GM18502 (cell line): ENCODE results near the gene ASB18.

Experiments
- ATAC-seq: cut with Tn5 transposase; IDR thresholded peaks from one replicate; pipeline ENCODE4 v1.9.1; 2021; ENCODE audit warnings: mild to moderate bottlenecking; ENCODE audit not compliant: unreplicated experiment, poor library complexity

ASB18 gene

DNA sequence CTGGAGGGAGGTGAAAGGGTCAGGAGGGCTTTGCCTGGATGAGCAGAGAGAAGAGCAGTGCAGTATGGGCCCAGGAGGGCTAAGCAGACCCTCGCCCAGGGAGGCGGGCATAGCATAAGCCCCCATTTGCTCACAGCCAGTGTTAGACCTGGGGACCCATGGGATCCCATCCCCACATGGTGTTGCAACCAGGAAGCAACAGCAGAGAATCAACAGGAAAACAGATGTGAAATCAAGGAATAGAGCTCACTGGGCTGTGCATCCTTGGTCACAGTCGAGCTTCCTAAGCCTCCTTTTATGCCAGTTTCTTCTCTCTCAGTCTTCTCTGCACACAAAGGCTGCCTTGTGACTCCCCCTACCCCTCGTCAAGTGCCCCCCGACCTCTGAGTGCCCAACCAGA, 19.9 kb downstream of the ASB18 start:
- ATAC-seq, result no peak

DNA sequence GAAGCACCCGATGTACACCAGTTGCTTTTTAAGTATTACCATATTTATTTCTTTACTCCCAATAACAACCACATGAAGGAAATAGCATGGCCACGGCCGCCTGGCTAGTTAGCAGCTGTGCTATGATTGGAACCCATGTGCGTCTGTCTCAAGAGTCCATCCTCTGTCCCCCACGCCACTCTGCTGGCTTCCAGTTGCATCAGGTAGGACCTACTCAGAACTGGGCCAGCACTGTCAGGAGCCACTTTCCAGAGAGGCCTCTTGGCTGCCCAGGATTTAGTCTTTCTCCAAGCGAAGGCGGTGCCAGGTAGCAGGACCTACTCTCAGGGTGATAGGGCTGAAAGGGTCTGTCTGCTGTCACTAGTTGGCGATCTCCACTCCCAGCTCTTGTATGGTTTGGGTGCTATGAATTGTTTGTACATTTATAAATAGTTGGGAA, 22.1 kb downstream of the ASB18 start:
- ATAC-seq, result no peak

DNA sequence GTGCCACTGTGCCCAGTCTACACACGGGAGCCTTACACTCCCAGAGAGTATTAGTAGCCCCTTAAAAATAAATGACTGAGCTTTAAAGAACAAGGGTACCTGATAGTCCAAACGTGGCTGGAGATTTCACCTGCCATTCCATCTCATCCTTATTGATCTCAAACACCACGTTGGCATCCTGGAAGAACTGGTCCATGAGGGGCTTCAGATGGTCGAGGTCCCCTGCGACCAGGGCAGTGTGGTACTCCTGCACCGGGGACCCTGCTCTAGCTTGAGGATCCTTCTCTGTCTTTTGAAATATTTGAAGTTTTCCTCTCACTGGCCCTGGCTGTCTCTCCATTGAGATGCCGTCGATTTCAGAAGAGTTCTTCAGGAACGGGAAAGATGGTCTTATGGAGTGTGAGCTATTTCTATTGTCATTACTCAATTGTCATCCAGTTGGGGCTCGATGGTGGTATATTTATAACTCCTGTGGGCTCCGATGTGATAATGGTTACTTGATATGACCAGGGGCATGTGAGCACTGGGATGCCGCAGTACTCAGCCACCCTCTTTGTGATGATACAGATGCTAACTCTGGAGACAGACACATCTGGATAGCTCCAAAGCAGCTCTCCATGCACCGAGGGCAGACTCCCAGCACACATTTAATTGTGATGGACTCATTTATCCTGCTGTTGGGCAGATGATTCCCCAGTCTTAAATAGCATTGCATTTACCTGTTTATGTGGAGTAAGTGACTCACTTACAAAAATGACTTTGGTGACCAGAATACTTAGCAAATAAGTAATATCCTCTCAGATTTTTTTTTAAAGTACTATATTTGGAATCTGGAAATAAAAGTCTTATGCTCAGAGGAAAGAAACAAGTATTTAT, 22.8 kb downstream of the ASB18 start:
- no peak for ATAC-seq

DNA sequence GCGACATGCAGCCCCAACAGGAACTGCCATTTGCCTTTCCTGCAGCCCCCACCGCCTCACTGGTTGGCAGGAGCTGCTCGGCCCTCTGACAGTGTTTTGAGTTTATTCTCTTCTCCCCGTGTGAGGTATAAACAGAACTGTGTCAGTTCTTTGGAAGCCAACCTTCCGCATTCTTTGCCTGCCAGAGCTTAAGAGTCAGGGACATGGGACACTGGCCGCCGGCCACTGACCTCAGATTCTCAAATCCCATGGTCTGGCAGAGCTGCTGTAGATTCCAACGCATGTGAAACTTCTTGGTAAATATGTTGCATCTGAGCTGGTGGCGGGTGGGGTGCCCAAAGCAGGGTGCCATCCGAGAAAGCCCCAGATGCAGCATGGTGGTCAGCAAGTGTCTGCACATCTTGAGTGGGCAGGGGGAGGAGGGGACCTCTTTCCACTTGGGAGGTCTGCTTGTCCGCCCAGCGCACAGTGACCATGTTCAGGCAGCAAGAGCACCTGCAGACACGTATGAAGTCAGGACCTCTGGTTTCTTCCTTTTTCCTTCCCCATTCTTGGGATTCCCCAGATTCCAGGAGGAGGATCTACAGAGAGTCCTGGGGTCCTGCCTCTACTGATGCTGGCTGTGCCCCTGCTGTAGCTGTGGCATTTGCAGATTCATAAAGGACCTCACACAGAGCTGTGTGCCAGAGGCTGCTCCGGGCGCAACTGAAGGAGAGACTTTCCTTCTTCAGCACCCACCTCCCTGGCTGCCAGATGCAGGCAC, 23.8 kb downstream of the ASB18 start:
- no peak for ATAC-seq

DNA sequence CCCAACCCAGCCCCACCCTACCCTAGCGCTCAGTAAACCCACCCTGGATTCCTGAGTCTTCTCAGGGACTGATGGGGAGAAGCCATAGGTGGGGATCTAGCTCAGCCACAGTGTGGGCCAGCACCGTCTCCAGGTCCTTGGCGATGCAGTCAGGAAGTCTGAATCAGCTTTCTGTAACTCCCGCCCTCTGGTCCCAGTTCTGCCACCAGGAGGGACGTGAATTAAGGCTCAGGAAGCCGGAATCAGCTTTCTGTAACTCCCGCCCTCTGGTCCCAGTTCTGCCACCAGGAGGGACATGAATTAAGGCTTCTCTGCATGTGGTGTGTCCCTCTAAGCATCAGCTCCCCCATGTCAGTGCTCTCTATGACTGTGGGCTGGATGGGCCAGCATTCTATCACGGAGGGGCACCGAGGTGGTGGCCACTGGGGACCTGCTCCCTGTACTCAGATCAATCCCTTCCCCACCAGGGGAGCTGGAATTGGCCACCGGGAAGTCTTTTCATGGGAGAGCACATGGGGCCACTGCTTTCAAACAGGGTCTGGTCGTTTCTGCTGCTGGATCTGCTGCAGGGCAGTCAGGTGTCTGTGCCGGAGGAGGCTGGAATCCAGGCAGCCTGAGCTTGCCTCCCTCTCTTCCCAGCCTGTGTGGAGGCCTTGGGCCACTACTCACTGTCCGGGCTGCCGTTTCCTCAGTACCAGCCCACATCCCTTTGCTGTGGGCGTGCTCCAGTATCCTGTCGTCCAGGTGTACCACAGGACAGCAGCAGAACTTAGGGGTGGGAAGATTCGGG, 24.7 kb downstream of the ASB18 start:
- ATAC-seq, result no peak

DNA sequence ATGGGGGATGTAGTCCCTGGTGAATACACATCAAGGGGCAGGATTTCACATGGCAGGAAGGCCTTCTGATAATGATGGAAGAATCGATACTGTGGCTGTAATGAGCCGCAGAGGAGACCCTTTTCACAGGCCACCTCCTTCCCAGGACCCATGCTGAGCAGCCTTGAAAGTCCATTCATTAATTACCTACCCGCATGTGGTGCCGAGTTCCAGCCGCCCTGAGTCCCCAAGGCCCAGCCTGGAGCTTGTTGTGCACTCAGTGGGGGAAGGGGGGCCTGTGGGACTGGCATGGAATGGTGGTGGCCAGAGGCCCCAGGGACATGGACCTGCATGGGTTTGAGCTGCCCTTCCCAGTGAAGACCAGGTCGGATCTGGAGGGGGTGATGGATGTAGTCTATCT, 25.5 kb downstream of the ASB18 start:
- ATAC-seq, result no peak

DNA sequence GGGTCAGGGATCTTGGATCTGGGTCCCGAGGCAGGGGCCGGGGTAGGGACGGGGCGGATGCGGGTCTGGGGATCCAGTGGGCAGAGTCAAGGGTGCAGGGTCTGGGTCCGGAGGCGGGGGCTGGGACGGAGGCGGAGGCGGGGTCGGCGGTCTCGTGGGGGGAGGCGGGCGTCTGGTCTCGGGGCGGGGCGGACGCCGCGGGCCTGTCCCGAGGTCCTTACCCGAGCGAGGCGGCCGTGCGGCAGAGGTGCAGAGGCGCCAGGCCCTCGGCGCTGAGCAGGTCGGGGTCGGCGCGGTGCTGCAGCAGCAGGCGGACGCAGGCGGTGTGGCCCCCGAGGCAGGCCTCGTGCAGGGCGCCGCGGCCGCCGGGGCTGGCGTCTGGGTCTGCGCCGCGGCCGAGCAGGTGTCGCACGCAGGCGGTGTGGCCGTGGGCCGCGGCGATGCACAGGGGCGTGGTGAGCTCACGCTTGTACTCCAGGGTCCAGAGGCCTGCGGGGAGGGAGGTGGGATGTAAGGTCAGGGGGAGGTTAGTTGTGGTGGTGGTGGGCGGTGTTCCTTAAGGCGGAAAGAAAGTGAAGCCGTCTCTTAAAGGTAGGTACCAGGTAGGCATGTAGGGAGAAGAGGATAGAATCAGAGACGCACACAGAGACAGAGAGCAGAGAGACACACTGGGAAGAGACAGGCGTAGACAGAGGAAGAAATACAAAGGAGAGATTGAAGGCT, 26.6 kb downstream of the ASB18 start:
- no peak for ATAC-seq

DNA sequence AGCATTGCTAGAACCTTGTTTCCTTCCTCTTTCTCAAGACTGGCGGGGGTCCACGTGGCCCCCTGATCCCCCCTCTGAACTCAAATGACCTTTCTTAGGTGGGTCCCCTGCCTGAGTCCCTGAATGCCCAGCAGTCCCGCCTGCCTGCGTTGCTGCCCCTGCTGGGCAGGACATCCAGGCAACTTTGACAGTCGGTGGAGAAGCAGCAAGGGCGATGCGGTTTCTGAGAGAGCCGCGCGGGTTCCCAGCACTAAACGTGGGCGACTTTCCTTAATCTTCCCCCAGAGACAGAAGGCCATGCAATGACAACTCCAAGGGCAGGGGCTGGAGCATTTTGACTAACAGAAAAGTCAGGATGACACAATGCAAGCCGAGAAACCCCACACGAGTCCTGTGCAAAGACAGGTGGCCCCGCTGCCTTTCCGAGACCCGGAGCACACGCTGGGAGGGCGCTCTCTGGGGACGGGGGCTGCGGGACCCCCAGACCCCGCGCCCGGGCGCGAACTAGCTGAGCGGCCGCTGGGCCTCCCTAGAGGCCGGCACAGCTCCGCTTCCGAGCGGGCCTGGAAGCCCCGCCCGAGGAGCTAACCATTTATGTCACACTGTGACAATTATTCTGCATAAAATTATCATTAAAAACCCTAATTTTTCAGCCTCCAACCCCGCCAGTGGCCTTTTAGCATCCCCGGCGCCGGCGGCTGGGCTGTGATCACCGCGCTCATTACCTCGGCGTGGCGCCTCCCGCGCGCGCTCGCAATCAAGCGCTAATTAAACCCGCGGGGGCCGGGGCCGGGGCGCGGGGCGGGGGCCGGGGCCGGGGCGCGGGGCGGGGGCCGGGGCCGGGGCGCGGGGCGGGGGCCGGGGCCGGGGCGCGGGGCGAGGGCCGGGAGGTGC, 27.4 kb downstream of the ASB18 start:
- ATAC-seq, result no peak

DNA sequence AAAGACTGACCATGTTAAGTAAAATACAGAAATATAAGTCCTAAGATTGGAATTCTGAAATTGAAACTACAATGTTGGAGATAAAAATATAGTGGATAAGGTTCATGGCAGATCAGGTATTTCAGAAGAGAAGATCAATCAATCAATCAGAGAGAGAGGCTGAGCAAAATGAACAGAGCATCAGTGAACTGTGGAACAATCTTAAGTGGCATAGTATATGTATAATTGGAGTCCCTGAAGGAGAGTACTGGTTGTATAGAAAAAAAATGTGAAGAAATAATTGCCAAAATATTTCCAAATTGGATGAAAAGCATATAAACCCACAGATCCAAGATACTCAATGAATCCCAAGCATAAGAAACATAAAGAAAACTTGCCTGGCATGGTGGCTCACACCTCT, 35.0 kb downstream of the ASB18 start:
- ATAC-seq, result no peak

DNA sequence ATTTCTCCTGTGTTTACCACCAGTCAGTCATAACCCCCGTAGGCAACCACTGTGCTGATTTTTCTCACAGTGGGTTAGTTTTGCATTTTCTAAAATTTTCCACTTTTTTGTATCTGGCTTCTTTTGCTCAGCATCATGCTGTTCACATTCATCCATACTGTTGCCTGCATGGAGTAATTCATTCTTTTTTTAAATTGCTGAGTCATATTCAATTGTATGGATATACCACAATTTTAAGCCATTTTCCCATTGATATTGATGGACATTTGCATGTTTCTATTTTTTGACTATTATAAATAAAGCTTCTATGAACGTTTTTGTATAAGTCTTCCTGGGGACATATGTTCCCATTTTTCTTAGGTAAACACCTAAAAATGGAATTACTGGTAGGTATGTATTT, 40.5 kb downstream of the ASB18 start:
- no peak for ATAC-seq

DNA sequence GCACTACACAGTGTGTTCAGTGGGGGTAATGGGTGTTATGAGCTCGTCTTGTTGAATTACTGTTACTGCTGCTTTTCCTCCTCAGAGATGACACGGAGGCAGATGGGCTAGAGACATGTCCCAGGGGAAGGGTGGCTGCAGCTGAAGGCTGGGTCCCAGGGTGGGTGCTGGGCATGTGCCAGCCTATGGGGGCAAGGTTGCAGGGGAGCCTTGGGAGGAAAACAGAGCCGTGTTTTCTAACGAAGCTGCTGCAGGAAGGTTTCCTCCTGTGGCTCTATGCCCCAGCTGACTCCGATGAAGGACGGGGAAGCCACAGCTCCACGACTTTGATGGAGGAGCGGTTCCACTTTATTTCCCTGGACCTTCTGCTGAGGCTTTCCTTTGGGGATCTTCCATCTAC, 42.4 kb downstream of the ASB18 start:
- no peak for ATAC-seq

DNA sequence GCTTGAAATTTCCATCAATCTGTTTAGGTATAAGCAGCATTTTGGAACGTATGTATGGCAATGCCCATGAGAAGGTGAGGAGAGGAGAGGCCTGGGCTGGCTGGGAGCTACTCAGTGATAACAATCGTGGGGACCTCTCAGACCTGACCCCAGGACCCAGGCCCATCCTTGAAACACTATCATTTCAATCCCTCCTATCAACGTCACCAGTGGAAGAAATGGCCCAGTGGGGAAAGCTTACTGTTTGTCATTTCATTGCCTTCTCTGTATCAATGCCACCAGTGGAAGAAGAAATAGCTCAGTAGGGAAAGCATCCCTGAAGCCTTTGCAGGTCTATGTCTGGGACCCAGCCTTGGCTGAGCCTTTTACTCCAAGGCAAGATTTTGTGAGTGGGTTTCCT, 44.8 kb downstream of the ASB18 start:
- no peak for ATAC-seq

DNA sequence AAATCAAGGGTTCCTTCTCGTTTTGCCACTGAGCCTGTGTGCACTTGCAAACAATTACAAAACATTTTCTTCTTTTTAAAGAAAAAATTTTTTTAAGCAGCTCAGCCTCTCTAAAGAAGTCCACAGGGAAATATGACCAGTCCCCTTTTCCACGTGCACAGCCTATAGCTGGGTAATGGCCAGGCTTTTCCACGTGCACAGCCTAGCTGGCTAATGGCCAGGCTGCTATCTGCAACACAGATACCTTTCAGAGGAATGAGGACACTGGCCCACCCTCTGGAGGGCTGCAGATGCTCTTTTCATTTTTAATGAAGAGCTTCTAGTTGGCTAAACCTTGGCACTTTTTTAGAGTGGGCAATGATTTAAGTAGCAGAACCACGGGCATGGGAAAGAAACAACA, 46.3 kb downstream of the ASB18 start:
- ATAC-seq, result no peak

DNA sequence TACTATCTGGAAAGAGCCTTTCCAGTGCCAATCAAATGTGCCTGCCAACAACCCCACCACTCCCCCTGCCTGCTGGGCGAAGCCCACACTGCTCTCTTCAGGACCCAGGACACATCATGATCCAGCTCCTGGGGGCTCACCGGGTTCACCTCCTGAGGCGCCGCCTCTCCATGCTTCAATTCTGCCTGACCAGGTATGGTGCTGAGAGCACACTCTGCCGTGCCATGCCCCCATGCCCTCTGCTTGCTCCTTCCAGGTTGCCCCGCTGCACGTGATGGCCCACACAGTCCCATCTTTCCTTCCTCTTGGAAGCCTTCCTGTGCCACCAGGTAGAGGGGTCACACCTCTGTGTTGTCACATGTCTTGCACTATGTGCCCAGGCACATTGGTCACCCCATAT, 47.5 kb downstream of the ASB18 start:
- ATAC-seq, result no peak

DNA sequence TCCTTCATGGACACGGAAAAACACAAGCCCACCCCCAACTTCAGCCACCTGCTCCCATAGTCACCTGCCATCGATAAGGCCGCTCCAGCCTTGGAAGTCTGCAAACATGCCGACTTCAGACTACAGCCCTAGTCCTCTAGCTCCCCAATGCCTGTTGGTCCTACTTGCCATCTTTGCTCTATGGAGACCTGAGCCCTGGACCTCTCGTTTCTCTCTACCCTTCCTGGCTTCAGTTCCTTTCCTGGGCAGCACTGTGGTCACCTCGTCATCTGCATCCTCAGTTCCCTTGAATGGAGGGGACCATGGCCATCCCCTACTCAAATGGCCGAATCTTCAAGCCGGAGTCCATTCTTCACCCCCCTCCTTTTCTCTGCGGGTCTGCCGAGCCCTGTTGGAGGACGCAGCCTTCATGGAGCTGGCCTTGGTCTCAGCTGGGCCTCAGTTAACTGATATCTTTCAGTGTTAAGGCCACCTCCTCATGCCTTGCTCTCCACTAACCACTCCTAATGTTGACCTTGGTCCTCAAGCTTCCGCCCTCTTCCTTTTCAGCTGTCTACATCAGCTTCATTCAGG, 48.4 kb downstream of the ASB18 start:
- no peak for ATAC-seq

DNA sequence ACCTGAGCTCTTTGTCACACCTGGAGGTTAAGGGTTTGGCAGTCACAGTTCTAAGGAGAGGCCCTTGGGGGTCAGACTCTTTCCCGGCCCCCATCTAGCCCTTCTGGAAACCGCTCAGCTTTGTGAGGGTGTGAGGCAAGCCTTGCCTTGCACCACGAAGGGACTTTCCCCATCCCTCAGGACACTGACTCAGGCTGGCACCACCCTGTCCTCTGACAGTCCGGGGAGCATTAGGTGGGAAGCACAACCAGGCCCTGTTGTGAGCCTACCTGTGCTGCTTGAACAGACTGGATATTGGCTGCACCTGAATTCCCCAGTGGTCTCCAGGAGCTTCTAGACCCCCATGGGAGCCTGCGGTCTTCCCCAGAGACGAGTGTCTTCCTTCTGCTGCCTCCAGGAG, 49.0 kb downstream of the ASB18 start:
- no peak for ATAC-seq

DNA sequence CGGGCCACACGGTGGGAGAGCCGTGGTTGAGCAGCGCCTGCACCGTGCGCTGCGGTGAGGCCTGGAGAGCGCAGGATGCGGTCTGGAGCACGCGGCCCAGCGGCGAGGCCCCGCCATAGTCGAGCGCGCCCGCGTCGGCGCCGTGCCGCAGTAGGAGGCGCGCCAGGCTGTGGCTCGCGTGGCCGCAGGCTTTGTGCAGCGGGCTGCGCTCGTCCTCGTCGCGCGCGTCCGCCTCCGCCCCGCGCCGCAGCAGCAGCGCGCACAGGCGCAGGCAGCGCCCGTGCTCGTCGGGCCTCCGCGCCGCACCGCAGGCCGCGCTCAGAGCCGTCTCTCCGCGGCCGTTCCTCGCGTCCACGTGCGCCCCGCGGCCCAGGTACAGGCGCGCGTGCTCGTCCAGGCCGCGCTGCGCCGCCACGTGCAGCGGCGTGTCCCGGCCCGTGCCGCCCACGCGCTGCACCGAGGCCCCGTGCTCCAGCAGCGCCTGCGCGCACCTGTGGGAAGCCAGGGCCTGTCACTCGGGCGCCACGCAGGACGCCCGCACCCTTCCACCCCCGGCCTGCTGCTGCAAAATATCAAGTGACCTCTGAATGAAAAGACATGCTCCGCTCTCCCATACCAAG, 49.7 kb downstream of the ASB18 start:
- no peak for ATAC-seq

DNA sequence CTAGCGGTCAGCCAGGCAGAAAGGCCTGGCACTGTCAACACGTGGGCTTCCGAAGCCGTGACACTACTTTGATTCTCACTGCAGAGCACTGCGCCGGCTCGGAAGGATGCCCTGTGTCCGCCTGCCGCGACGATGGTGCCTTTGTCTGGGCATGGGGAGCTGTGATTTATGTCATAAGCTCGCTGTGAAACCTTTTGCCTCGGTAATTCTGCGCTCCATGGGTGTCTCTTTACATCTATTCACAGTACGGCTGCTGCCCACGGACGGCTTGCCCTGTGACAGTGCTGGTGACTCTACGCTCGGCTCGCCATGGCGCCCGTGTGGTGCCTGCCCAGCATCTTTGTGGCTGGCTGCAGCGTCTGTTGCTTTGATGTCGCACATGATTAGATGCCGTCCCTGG, 52.9 kb downstream of the ASB18 start:
- no peak for ATAC-seq

DNA sequence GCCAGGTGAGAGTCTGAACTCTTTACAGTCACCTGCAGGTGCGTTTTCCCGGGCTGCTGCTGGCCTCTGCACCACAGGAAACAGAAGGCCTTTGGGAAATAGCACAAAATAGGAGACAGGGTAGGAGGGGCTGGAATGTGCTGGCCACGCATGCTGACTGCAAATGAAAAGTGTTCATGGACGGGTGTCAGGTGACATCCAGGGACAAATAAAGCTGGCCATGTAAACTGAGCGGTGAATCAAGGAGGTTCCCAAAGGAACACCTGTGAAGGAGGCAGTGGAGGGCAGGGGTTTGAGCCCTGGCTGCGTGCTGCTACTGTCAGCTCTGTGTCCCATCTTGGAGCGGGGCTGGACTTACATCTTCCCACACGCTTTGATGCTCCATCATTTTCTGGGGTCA, 53.7 kb downstream of the ASB18 start:
- no peak for ATAC-seq
